H9 (cell line): ENCODE data around the gene SLC22A12. TPM values are rescaled to one million over a fixed set of nuclear protein-coding genes. Genes with fewer than 3 reads are reported as not detected.

ENCODE experiments used
- DNase-seq: peaks from one replicate; pipeline ENCODE4 v3.0.0-alpha.2; 2017
- H2AFZ ChIP-seq: one replicate; pipeline ENCODE4 v1.6.1; 2013; ENCODE audit warnings: mild to moderate bottlenecking, low read length, control low read depth, moderate library complexity
- H2AK5ac ChIP-seq: 2 replicates; pipeline ENCODE4 v1.6.1; 2013; ENCODE audit warnings: low read length, control low read depth, mixed read lengths; ENCODE audit not compliant: insufficient read length
- H2BK120ac ChIP-seq: one replicate; pipeline ENCODE4 v1.6.1; 2013; ENCODE audit warnings: low read depth, mild to moderate bottlenecking, low read length, control low read depth, inconsistent platforms; ENCODE audit not compliant: poor library complexity, severe bottlenecking
- H2BK12ac ChIP-seq: 2 replicates; pipeline ENCODE4 v1.6.1; 2013; ENCODE audit warnings: low read length, control low read depth, mixed read lengths, low read depth; ENCODE audit not compliant: insufficient read length
- H2BK15ac ChIP-seq: 2 replicates; pipeline ENCODE4 v1.6.1; 2013; ENCODE audit warnings: low read depth, low read length, control low read depth
- H2BK20ac ChIP-seq: one replicate; pipeline ENCODE4 v1.6.1; 2013; ENCODE audit warnings: low read depth, mild to moderate bottlenecking, low read length, control low read depth, inconsistent platforms; ENCODE audit not compliant: poor library complexity, severe bottlenecking
- H2BK5ac ChIP-seq: 2 replicates; pipeline ENCODE4 v1.6.1; 2013; ENCODE audit warnings: low read length, control low read depth, mixed read lengths; ENCODE audit not compliant: insufficient read length
- H3K14ac ChIP-seq: 2 replicates; pipeline ENCODE4 v1.6.1; 2013; ENCODE audit warnings: low read length, control low read depth; ENCODE audit not compliant: insufficient read depth
- H3K18ac ChIP-seq: 2 replicates; pipeline ENCODE4 v1.6.1; 2013; ENCODE audit warnings: low read depth, mild to moderate bottlenecking, mixed read lengths, low read length, control low read depth; ENCODE audit not compliant: insufficient read length
- H3K23ac ChIP-seq: 2 replicates; pipeline ENCODE4 v1.6.1; 2013; ENCODE audit warnings: low read length, control low read depth, mixed read lengths, low read depth; ENCODE audit not compliant: insufficient read length
- H3K23me2 ChIP-seq: 2 replicates; pipeline ENCODE4 v1.6.1; 2013; ENCODE audit warnings: low read depth, mild to moderate bottlenecking, mixed read lengths, low read length, control low read depth; ENCODE audit not compliant: insufficient read length, poor library complexity, severe bottlenecking
- H3K27ac ChIP-seq: 2 replicates; pipeline ENCODE4 v1.5.1; 2013; ENCODE audit warnings: low read length, control low read depth, mixed read lengths, low read depth; ENCODE audit not compliant: insufficient read length
- H3K27me3 ChIP-seq: 2 replicates; pipeline ENCODE4 v1.6.1; 2013; ENCODE audit warnings: low read length, control low read depth, inconsistent platforms; ENCODE audit not compliant: insufficient read depth
- H3K4ac ChIP-seq: 2 replicates; pipeline ENCODE4 v1.6.1; 2013; ENCODE audit warnings: low read depth, mild to moderate bottlenecking, control low read depth, inconsistent platforms, low read length, moderate library complexity
- H3K4me1 ChIP-seq: 2 replicates; pipeline ENCODE4 v1.6.1; 2013; ENCODE audit warnings: low read length, control low read depth, inconsistent platforms; ENCODE audit not compliant: insufficient read depth
- H3K4me2 ChIP-seq: 2 replicates; pipeline ENCODE4 v1.6.1; 2013; ENCODE audit warnings: low read length, control low read depth, mixed read lengths; ENCODE audit not compliant: insufficient read length, insufficient read depth
- H3K56ac ChIP-seq: 2 replicates; pipeline ENCODE4 v1.6.1; 2013; ENCODE audit warnings: low read depth, mild to moderate bottlenecking, mixed read lengths, low read length, control low read depth; ENCODE audit not compliant: insufficient read length
- H3K79me1 ChIP-seq: 2 replicates; pipeline ENCODE4 v1.6.1; 2013; ENCODE audit warnings: low read depth, mild to moderate bottlenecking, moderate library complexity, low read length, control low read depth, inconsistent platforms; ENCODE audit not compliant: insufficient read depth, poor library complexity, severe bottlenecking
- H3K79me2 ChIP-seq: 2 replicates; pipeline ENCODE4 v1.6.1; 2013; ENCODE audit warnings: low read length, control low read depth, inconsistent platforms; ENCODE audit not compliant: insufficient read depth
- H3K9ac ChIP-seq: 2 replicates; pipeline ENCODE4 v1.6.1; 2013; ENCODE audit warnings: low read length, control low read depth, mixed read lengths; ENCODE audit not compliant: insufficient read length; ENCODE audit errors: extremely low read depth
- H3K9me3 ChIP-seq: one replicate; pipeline ENCODE4 v1.6.1; 2013; ENCODE audit warnings: low read depth, low read length, inconsistent platforms; ENCODE audit not compliant: control insufficient read depth
- H3T11ph ChIP-seq: one replicate; pipeline ENCODE4 v1.6.1; 2013; ENCODE audit warnings: mild to moderate bottlenecking, low read length, control low read depth, inconsistent platforms
- H4K20me1 ChIP-seq: one replicate; pipeline ENCODE4 v1.6.1; 2013; ENCODE audit not compliant: control insufficient read depth, insufficient read length, insufficient read depth
- H4K5ac ChIP-seq: 2 replicates; pipeline ENCODE4 v1.6.1; 2013; ENCODE audit warnings: low read depth, mild to moderate bottlenecking, mixed read lengths, low read length, control low read depth; ENCODE audit not compliant: insufficient read length
- H4K8ac ChIP-seq: replicated peaks from 2 replicates; pipeline ENCODE4 v1.6.1; 2013; ENCODE audit warnings: low read length, control low read depth, mixed read lengths, low read depth; ENCODE audit not compliant: insufficient read length
- H4K91ac ChIP-seq: 2 replicates; pipeline ENCODE4 v1.6.1; 2013; ENCODE audit warnings: low read depth, mild to moderate bottlenecking, moderate library complexity, mixed read lengths, low read length, control low read depth; ENCODE audit not compliant: insufficient read length
- H3K27ac Mint-ChIP-seq, 3 experiments: 2 replicates in 2 of 3; 3 replicates in 1 of 3; pipeline ENCODE4 v1.8.0; 2020 to 2021; ENCODE audit warnings: mixed read lengths in 3 of 3, mild to moderate bottlenecking in 1 of 3, moderate library complexity in 1 of 3
- H3K27me3 Mint-ChIP-seq: 2 replicates; pipeline ENCODE4 v1.8.0; 2021; ENCODE audit warnings: low read depth, mild to moderate bottlenecking, moderate library complexity, mixed read lengths
- H3K36me3 Mint-ChIP-seq, 3 experiments: 2 replicates in 2 of 3; 3 replicates in 1 of 3; pipeline ENCODE4 v1.8.0; 2020 to 2021; ENCODE audit warnings: low read depth in 3 of 3, mixed read lengths in 3 of 3; ENCODE audit not compliant: insufficient read depth in 1 of 3
- H3K4me1 Mint-ChIP-seq, 2 experiments: 2 replicates each; pipeline ENCODE4 v1.8.0; 2020; ENCODE audit warnings: mixed read lengths in 2 of 2
- H3K4me3 Mint-ChIP-seq, 2 experiments: 2 replicates in 1 of 2; 3 replicates in 1 of 2; pipeline ENCODE4 v1.8.0; 2020 to 2021; ENCODE audit warnings: mild to moderate bottlenecking in 2 of 2, mixed read lengths in 2 of 2, moderate library complexity in 1 of 2
- H3K9me3 Mint-ChIP-seq, 2 experiments: 2 replicates in 1 of 2; 3 replicates in 1 of 2; pipeline ENCODE4 v1.8.0; 2020; ENCODE audit warnings: mild to moderate bottlenecking in 2 of 2, mixed read lengths in 2 of 2, moderate library complexity in 1 of 2
- WGBS: extraction: QIAGEN DNeasy Blood & Tissue Kit; methylation state at CpG from one replicate; pipeline ENCODE4 v1.1.7; 2013; ENCODE audit warnings: missing lambda C conversion rate, low lambda C conversion rate, mixed read lengths; ENCODE audit not compliant: insufficient read length; ENCODE audit errors: extremely low coverage; 5-methylcytosine and 5-hydroxymethylcytosine counted together
- total RNA-seq: library from RNA; stranded (reverse); gene quantifications from 2 replicates; pipeline ENCODE4 v1.2.1, GENCODE V29; 2021
- TF ChIP-seq, protein P1 (sequence below): fragments of 200-600 bp; sonication (generic); conservative IDR thresholded peaks from 3 replicates; pipeline ENCODE4 v1.8.0; 2021; ENCODE audit warnings: antibody characterized with exemption, mild to moderate bottlenecking

SLC22A12 gene
- total RNA-seq, 1 experiment from 2014 or later = not detected

DNA sequence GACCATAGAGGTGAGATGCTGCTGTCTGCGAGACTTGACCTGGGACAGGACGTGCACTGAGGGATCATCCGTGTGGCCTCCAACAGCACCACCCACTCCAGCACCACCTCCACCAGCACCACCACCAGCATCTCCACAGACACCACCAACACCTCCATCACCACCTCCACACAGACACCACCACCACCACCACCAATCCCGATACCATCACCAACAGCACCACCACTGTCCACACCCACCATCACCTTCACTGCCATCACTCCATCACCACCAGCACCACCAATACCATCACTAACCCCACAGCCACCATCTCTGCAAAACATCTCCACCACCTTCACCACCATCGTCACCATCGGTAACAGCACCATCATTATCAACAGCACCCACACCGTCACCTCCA lies 26.6 kb upstream of the SLC22A12 start:
- Mint-ChIP-seq H3K27ac (no peak overlapping the region; a peak in 1 of 7 replicates), H3K9me3 (no peaks in the 10 kb centered on the region), H3K27me3 (peaks cover 2% of the 10 kb centered on the region), H3K36me3 (no peaks in the 10 kb centered on the region; a peak in 1 of 7 replicates), H3K4me3 (no peak overlapping the region; a peak in 1 of 5 replicates), H3K4me1 (peaks cover 33 to 40% of the 10 kb centered on the region in 2 experiments)
- Histone ChIP-seq H3K79me2 (no peaks in the 10 kb centered on the region), H3K23me2 (peaks cover 5% of the 10 kb centered on the region), H2BK5ac (no peak overlapping the region), H4K8ac (no peak overlapping the region), H3T11ph (no peak overlapping the region), H4K20me1 (no peaks in the 10 kb centered on the region), H2AK5ac (no peak overlapping the region), H3K4me1 (no peaks in the 10 kb centered on the region; the same call in 1 of the 2 replicates), H3K4me2 (no peak overlapping the region), H4K91ac (no peak overlapping the region), H3K27ac (no peak overlapping the region), H3K23ac (no peak overlapping the region), H2BK120ac (no peak overlapping the region), H3K9me3 (no peaks in the 10 kb centered on the region), H3K4ac (no peak overlapping the region), H2BK20ac (no peak overlapping the region), H2BK15ac (no peak overlapping the region), H2BK12ac (no peak overlapping the region), H4K5ac (no peak overlapping the region), H3K56ac (no peak overlapping the region), H3K14ac (no peak overlapping the region), H2AFZ (no peak overlapping the region), H3K79me1 (no peaks in the 10 kb centered on the region), H3K18ac (no peak overlapping the region), H3K27me3 (no peaks in the 10 kb centered on the region), H3K9ac (no peak overlapping the region)
- WGBS = no CpG with 5 or more reads among the region's 7 CpGs
- TF ChIP-seq, protein P1, sequence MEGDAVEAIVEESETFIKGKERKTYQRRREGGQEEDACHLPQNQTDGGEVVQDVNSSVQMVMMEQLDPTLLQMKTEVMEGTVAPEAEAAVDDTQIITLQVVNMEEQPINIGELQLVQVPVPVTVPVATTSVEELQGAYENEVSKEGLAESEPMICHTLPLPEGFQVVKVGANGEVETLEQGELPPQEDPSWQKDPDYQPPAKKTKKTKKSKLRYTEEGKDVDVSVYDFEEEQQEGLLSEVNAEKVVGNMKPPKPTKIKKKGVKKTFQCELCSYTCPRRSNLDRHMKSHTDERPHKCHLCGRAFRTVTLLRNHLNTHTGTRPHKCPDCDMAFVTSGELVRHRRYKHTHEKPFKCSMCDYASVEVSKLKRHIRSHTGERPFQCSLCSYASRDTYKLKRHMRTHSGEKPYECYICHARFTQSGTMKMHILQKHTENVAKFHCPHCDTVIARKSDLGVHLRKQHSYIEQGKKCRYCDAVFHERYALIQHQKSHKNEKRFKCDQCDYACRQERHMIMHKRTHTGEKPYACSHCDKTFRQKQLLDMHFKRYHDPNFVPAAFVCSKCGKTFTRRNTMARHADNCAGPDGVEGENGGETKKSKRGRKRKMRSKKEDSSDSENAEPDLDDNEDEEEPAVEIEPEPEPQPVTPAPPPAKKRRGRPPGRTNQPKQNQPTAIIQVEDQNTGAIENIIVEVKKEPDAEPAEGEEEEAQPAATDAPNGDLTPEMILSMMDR = no peak
- no peak for DNase-seq
